H9 (cell line): ENCODE measurements around the gene SMCO4. TPM values are rescaled to one million over a fixed set of nuclear protein-coding genes. Genes with fewer than 3 reads are reported as not detected.
"Not testable (repeated sequence)": the region's sequence is repeated elsewhere in the genome, so short reads cannot be mapped to it uniquely, and the experiment has no call there.

Source experiments
- DNase-seq: peaks from one replicate; pipeline ENCODE4 v3.0.0-alpha.2; 2017
- H2AFZ ChIP-seq: one replicate; pipeline ENCODE4 v1.6.1; 2013; ENCODE audit warnings: mild to moderate bottlenecking, low read length, control low read depth, moderate library complexity
- H2AK5ac ChIP-seq: 2 replicates; pipeline ENCODE4 v1.6.1; 2013; ENCODE audit warnings: low read length, control low read depth, mixed read lengths; ENCODE audit not compliant: insufficient read length
- H2BK120ac ChIP-seq: one replicate; pipeline ENCODE4 v1.6.1; 2013; ENCODE audit warnings: low read depth, mild to moderate bottlenecking, low read length, control low read depth, inconsistent platforms; ENCODE audit not compliant: poor library complexity, severe bottlenecking
- H2BK12ac ChIP-seq: 2 replicates; pipeline ENCODE4 v1.6.1; 2013; ENCODE audit warnings: low read length, control low read depth, mixed read lengths, low read depth; ENCODE audit not compliant: insufficient read length
- H2BK15ac ChIP-seq: 2 replicates; pipeline ENCODE4 v1.6.1; 2013; ENCODE audit warnings: low read depth, low read length, control low read depth
- H2BK20ac ChIP-seq: one replicate; pipeline ENCODE4 v1.6.1; 2013; ENCODE audit warnings: low read depth, mild to moderate bottlenecking, low read length, control low read depth, inconsistent platforms; ENCODE audit not compliant: poor library complexity, severe bottlenecking
- H2BK5ac ChIP-seq: 2 replicates; pipeline ENCODE4 v1.6.1; 2013; ENCODE audit warnings: low read length, control low read depth, mixed read lengths; ENCODE audit not compliant: insufficient read length
- H3K14ac ChIP-seq: 2 replicates; pipeline ENCODE4 v1.6.1; 2013; ENCODE audit warnings: low read length, control low read depth; ENCODE audit not compliant: insufficient read depth
- H3K18ac ChIP-seq: 2 replicates; pipeline ENCODE4 v1.6.1; 2013; ENCODE audit warnings: low read depth, mild to moderate bottlenecking, mixed read lengths, low read length, control low read depth; ENCODE audit not compliant: insufficient read length
- H3K23ac ChIP-seq: 2 replicates; pipeline ENCODE4 v1.6.1; 2013; ENCODE audit warnings: low read length, control low read depth, mixed read lengths, low read depth; ENCODE audit not compliant: insufficient read length
- H3K23me2 ChIP-seq: 2 replicates; pipeline ENCODE4 v1.6.1; 2013; ENCODE audit warnings: low read depth, mild to moderate bottlenecking, mixed read lengths, low read length, control low read depth; ENCODE audit not compliant: insufficient read length, poor library complexity, severe bottlenecking
- H3K27ac ChIP-seq: 2 replicates; pipeline ENCODE4 v1.5.1; 2013; ENCODE audit warnings: low read length, control low read depth, mixed read lengths, low read depth; ENCODE audit not compliant: insufficient read length
- H3K27me3 ChIP-seq: 2 replicates; pipeline ENCODE4 v1.6.1; 2013; ENCODE audit warnings: low read length, control low read depth, inconsistent platforms; ENCODE audit not compliant: insufficient read depth
- H3K4ac ChIP-seq: 2 replicates; pipeline ENCODE4 v1.6.1; 2013; ENCODE audit warnings: low read depth, mild to moderate bottlenecking, control low read depth, inconsistent platforms, low read length, moderate library complexity
- H3K4me1 ChIP-seq: 2 replicates; pipeline ENCODE4 v1.6.1; 2013; ENCODE audit warnings: low read length, control low read depth, inconsistent platforms; ENCODE audit not compliant: insufficient read depth
- H3K4me2 ChIP-seq: 2 replicates; pipeline ENCODE4 v1.6.1; 2013; ENCODE audit warnings: low read length, control low read depth, mixed read lengths; ENCODE audit not compliant: insufficient read length, insufficient read depth
- H3K56ac ChIP-seq: 2 replicates; pipeline ENCODE4 v1.6.1; 2013; ENCODE audit warnings: low read depth, mild to moderate bottlenecking, mixed read lengths, low read length, control low read depth; ENCODE audit not compliant: insufficient read length
- H3K79me1 ChIP-seq: 2 replicates; pipeline ENCODE4 v1.6.1; 2013; ENCODE audit warnings: low read depth, mild to moderate bottlenecking, moderate library complexity, low read length, control low read depth, inconsistent platforms; ENCODE audit not compliant: insufficient read depth, poor library complexity, severe bottlenecking
- H3K79me2 ChIP-seq: 2 replicates; pipeline ENCODE4 v1.6.1; 2013; ENCODE audit warnings: low read length, control low read depth, inconsistent platforms; ENCODE audit not compliant: insufficient read depth
- H3K9ac ChIP-seq: 2 replicates; pipeline ENCODE4 v1.6.1; 2013; ENCODE audit warnings: low read length, control low read depth, mixed read lengths; ENCODE audit not compliant: insufficient read length; ENCODE audit errors: extremely low read depth
- H3K9me3 ChIP-seq: one replicate; pipeline ENCODE4 v1.6.1; 2013; ENCODE audit warnings: low read depth, low read length, inconsistent platforms; ENCODE audit not compliant: control insufficient read depth
- H3T11ph ChIP-seq: one replicate; pipeline ENCODE4 v1.6.1; 2013; ENCODE audit warnings: mild to moderate bottlenecking, low read length, control low read depth, inconsistent platforms
- H4K20me1 ChIP-seq: one replicate; pipeline ENCODE4 v1.6.1; 2013; ENCODE audit not compliant: control insufficient read depth, insufficient read length, insufficient read depth
- H4K5ac ChIP-seq: 2 replicates; pipeline ENCODE4 v1.6.1; 2013; ENCODE audit warnings: low read depth, mild to moderate bottlenecking, mixed read lengths, low read length, control low read depth; ENCODE audit not compliant: insufficient read length
- H4K8ac ChIP-seq: replicated peaks from 2 replicates; pipeline ENCODE4 v1.6.1; 2013; ENCODE audit warnings: low read length, control low read depth, mixed read lengths, low read depth; ENCODE audit not compliant: insufficient read length
- H4K91ac ChIP-seq: 2 replicates; pipeline ENCODE4 v1.6.1; 2013; ENCODE audit warnings: low read depth, mild to moderate bottlenecking, moderate library complexity, mixed read lengths, low read length, control low read depth; ENCODE audit not compliant: insufficient read length
- H3K27ac Mint-ChIP-seq, 3 experiments: 2 replicates in 2 of 3; 3 replicates in 1 of 3; pipeline ENCODE4 v1.8.0; 2020 to 2021; ENCODE audit warnings: mixed read lengths in 3 of 3, mild to moderate bottlenecking in 1 of 3, moderate library complexity in 1 of 3
- H3K27me3 Mint-ChIP-seq: 2 replicates; pipeline ENCODE4 v1.8.0; 2021; ENCODE audit warnings: low read depth, mild to moderate bottlenecking, moderate library complexity, mixed read lengths
- H3K36me3 Mint-ChIP-seq, 3 experiments: 2 replicates in 2 of 3; 3 replicates in 1 of 3; pipeline ENCODE4 v1.8.0; 2020 to 2021; ENCODE audit warnings: low read depth in 3 of 3, mixed read lengths in 3 of 3; ENCODE audit not compliant: insufficient read depth in 1 of 3
- H3K4me1 Mint-ChIP-seq, 2 experiments: 2 replicates each; pipeline ENCODE4 v1.8.0; 2020; ENCODE audit warnings: mixed read lengths in 2 of 2
- H3K4me3 Mint-ChIP-seq, 2 experiments: 2 replicates in 1 of 2; 3 replicates in 1 of 2; pipeline ENCODE4 v1.8.0; 2020 to 2021; ENCODE audit warnings: mild to moderate bottlenecking in 2 of 2, mixed read lengths in 2 of 2, moderate library complexity in 1 of 2
- H3K9me3 Mint-ChIP-seq, 2 experiments: 2 replicates in 1 of 2; 3 replicates in 1 of 2; pipeline ENCODE4 v1.8.0; 2020; ENCODE audit warnings: mild to moderate bottlenecking in 2 of 2, mixed read lengths in 2 of 2, moderate library complexity in 1 of 2
- WGBS: extraction: QIAGEN DNeasy Blood & Tissue Kit; methylation state at CpG from one replicate; pipeline ENCODE4 v1.1.7; 2013; ENCODE audit warnings: missing lambda C conversion rate, low lambda C conversion rate, mixed read lengths; ENCODE audit not compliant: insufficient read length; ENCODE audit errors: extremely low coverage; 5-methylcytosine and 5-hydroxymethylcytosine counted together
- total RNA-seq: library from RNA; stranded (reverse); gene quantifications from 2 replicates; pipeline ENCODE4 v1.2.1, GENCODE V29; 2021
- TF ChIP-seq, protein P1 (sequence below): fragments of 200-600 bp; sonication (generic); conservative IDR thresholded peaks from 3 replicates; pipeline ENCODE4 v1.8.0; 2021; ENCODE audit warnings: antibody characterized with exemption, mild to moderate bottlenecking

The SMCO4 gene
- total RNA-seq, 1 experiment from 2014 or later = 35.6 TPM

- Histone ChIP-seq H2BK15ac (no peak overlapping the region), H2BK120ac (no peak overlapping the region), H3K56ac (no peak overlapping the region), H3T11ph (no peak overlapping the region), H3K4me1 (no peaks in the 10 kb centered on the region), H3K9ac (no peak overlapping the region), H4K5ac (no peak overlapping the region), H3K79me1 (no peaks in the 10 kb centered on the region), H2BK5ac (no peak overlapping the region), H3K14ac (no peak overlapping the region), H2BK12ac (no peak overlapping the region), H3K27ac (no peak overlapping the region), H4K8ac (no peak overlapping the region), H3K79me2 (no peaks in the 10 kb centered on the region), H2AFZ (no peak overlapping the region), H2AK5ac (no peak overlapping the region), H3K23ac (no peak overlapping the region), H3K4ac (no peak overlapping the region), H3K23me2 (no peaks in the 10 kb centered on the region), H3K4me2 (no peak overlapping the region), H4K91ac (no peak overlapping the region), H4K20me1 (no peaks in the 10 kb centered on the region), H3K9me3 (no peaks in the 10 kb centered on the region), H3K27me3 (no peaks in the 10 kb centered on the region), H2BK20ac (no peak overlapping the region), H3K18ac (no peak overlapping the region)
- Mint-ChIP-seq H3K36me3 (no peaks in the 10 kb centered on the region; a peak in 1 of 7 replicates), H3K27me3 (no peaks in the 10 kb centered on the region; the same call in 1 of the 2 replicates), H3K27ac (no peak overlapping the region), H3K4me3 (no peak overlapping the region), H3K4me1 (peaks cover 5% of the 10 kb centered on the region in 2 experiments; a peak in 3 of 4 replicates), H3K9me3 (peaks cover 5 to 11% of the 10 kb centered on the region in 2 experiments; a peak in 4 of 5 replicates)
- TF ChIP-seq, protein P1, sequence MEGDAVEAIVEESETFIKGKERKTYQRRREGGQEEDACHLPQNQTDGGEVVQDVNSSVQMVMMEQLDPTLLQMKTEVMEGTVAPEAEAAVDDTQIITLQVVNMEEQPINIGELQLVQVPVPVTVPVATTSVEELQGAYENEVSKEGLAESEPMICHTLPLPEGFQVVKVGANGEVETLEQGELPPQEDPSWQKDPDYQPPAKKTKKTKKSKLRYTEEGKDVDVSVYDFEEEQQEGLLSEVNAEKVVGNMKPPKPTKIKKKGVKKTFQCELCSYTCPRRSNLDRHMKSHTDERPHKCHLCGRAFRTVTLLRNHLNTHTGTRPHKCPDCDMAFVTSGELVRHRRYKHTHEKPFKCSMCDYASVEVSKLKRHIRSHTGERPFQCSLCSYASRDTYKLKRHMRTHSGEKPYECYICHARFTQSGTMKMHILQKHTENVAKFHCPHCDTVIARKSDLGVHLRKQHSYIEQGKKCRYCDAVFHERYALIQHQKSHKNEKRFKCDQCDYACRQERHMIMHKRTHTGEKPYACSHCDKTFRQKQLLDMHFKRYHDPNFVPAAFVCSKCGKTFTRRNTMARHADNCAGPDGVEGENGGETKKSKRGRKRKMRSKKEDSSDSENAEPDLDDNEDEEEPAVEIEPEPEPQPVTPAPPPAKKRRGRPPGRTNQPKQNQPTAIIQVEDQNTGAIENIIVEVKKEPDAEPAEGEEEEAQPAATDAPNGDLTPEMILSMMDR = no peak
- DNase-seq = no peak
- no CpG with 5 or more reads among the region's 3 CpGs for WGBS
Observed at GRCh38 chr11:93464927-93465540, 78.2 kb downstream of the SMCO4 start.

DNA sequence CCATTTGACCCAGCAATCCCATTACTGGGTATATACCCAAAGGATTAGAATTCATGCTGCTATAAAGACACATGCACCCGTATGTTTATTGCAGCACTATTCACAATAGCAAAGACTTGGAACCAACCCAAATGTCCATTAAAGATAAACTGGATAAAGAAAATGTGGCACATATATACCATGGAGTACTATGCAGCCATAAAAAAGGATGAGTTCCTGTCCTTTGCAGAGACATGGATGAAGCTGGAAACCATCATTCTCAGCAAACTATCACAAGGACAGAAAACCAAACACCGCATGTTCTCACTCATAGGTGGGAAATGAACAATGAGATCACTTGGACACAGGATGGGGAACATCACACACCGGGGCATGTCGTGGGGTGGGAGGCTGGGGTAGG, 79.5 kb downstream of the SMCO4 start:
- H3K4ac ChIP-seq, H3K79me2 ChIP-seq, H3T11ph ChIP-seq, H3K23ac ChIP-seq, H4K8ac ChIP-seq, H3K4me1 ChIP-seq, H4K5ac ChIP-seq, H3K23me2 ChIP-seq, H3K4me2 ChIP-seq, H2BK20ac ChIP-seq, DNase-seq, H3K4me1 Mint-ChIP-seq, H4K20me1 ChIP-seq, H2AK5ac ChIP-seq, H3K9ac ChIP-seq, H3K27me3 Mint-ChIP-seq, H3K14ac ChIP-seq, H2BK5ac ChIP-seq, H2AFZ ChIP-seq, H3K27ac ChIP-seq, H3K9me3 ChIP-seq, H3K4me3 Mint-ChIP-seq, H2BK120ac ChIP-seq, H3K56ac ChIP-seq, H4K91ac ChIP-seq, H3K36me3 Mint-ChIP-seq, H3K18ac ChIP-seq, H3K27ac Mint-ChIP-seq, H3K79me1 ChIP-seq, H3K27me3 ChIP-seq, H2BK12ac ChIP-seq, H2BK15ac ChIP-seq: not testable (repeated sequence)
- peaks cover 5 to 11% of the 10 kb centered on the region in 2 experiments; a peak in 4 of 5 replicates for H3K9me3 Mint-ChIP-seq
- WGBS = no CpG with 5 or more reads among the region's 4 CpGs
